Colonic mucosa (tissue), 4 donors: ENCODE measurements around the gene ZFP36L2. TPM values are rescaled to one million over a fixed set of nuclear protein-coding genes. Genes with fewer than 3 reads are reported as not detected.

Experiments
- DNase-seq: peaks from one replicate; pipeline ENCODE4 v3.0.0-alpha.2; 2020
- H3K27ac ChIP-seq: fragments of 200-600 bp; one replicate; pipeline ENCODE4 v1.8.0; 2021
- H3K27me3 ChIP-seq: fragments of 200-600 bp; one replicate; pipeline ENCODE4 v1.8.0; 2021
- H3K36me3 ChIP-seq: fragments of 200-600 bp; one replicate; pipeline ENCODE4 v1.8.0; 2021
- H3K4me1 ChIP-seq: fragments of 200-600 bp; one replicate; pipeline ENCODE4 v1.8.0; 2021; ENCODE audit warnings: mild to moderate bottlenecking
- H3K4me3 ChIP-seq: fragments of 200-600 bp; one replicate; pipeline ENCODE4 v1.8.0; 2021
- H3K9ac ChIP-seq, 2 donors: one replicate each; pipeline ENCODE4 v1.7.0; 2013; ENCODE audit warnings: control low read depth in 2 of 2, low read depth in 2 of 2, low read length in 2 of 2
- H3K9me3 ChIP-seq: fragments of 200-600 bp; one replicate; pipeline ENCODE4 v1.8.0; 2021
- CTCF ChIP-seq: fragments of 200-600 bp; IDR thresholded peaks from one replicate; pipeline ENCODE4 v1.8.0; 2022; ENCODE audit warnings: antibody characterized with exemption, mild to moderate bottlenecking
- intact Hi-C: fragments of 100-400 bp; cut with DNase I; formaldehyde crosslinking; loops from one replicate; pipeline ENCODE4 v1.14.1; 2022
- total RNA-seq, 2 donors: library from RNA; stranded (reverse); fragmentation: NEBNext Ultra II Directional in 1 of 2; extraction: Animal tissue kit (Norgen Biotek cat#: 25700) in 1 of 2; gene quantifications; one replicate each; pipeline ENCODE4 v1.2.1, GENCODE V29; 2021
- donor health status: healthy.
- donor health status: DM: no; HTN: no; CAD: no.
- donor health status: DM: no; HTN: no; CAD: no.

The ZFP36L2 gene
- total RNA-seq, 2 donors from 2014 or later: 166 to 205 TPM

DNA sequence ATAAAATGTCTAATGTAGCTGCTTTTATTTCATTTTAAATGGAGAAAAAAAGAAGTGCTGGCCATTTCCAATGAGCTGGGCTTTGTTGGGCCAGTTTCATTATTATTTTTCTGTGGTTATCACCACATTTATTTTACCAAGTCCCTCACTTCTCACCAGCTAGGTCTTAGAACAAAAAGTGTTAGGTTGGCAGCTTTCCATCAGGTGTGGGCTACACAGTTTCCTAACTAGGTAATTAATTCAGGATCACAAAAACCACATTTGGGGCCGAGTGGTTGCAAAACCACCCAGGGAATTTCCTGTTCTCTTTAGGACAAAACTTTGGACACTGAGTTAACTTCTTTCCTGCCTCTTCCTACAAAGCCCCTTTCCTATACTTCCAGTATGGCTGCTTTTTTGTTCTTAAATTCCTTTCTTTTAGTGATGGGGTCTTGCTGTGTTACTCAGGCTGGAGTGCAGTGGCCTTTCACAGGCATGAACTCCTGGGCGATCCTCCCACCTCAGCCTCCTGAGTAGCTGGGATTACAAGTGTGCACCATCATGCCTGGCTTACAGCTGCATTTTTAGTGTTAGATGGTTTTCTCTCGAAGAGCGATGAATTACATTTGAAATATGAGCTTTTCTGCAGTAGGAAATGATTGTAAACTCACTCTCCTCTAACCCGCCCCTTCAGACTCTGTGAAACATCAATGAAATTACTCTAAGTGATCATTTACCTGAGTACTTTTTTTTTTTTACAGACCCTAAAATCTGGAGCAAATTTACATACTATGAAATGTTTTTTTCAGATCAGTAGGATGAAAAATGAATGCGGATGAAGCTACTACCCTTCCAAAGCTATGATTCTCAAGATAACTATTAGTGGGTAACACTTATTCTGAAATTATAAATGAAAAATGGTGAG is 2.6 kb upstream of the ZFP36L2 start:
- intact Hi-C loops: loop anchor here (2.0 to 5.0 kb wide), 4 partner anchors 98 to 282 kb away; no protein-coding TSS in a partner anchor
- no peak overlapping the region for H3K4me3 ChIP-seq
- peaks cover 13% of the 10 kb centered on the region for H3K36me3 ChIP-seq
- peaks cover 14% of the 10 kb centered on the region for H3K4me1 ChIP-seq
- no peak for TF ChIP-seq CTCF
- no peak for DNase-seq
- H3K27ac ChIP-seq: peak overlapping the region; percentile 97
- no peaks in the 10 kb centered on the region for H3K27me3 ChIP-seq
- H3K9me3 ChIP-seq: no peaks in the 10 kb centered on the region
- H3K9ac ChIP-seq: peak overlapping the region in 1 of 2 donors; percentile 100

- Histone ChIP-seq H3K9me3 (no peaks in the 10 kb centered on the region), H3K4me3 (peak overlapping the region; percentile 88), H3K9ac (peak overlapping the region; percentile 4 to 100), H3K27ac (peak overlapping the region; percentile 97), H3K27me3 (no peaks in the 10 kb centered on the region), H3K4me1 (peaks cover 14% of the 10 kb centered on the region), H3K36me3 (peaks cover 13% of the 10 kb centered on the region)
- DNase-seq: peak; percentile 32
- no peak for TF ChIP-seq CTCF
- intact Hi-C loops: loop anchor here (2.0 to 5.0 kb wide), 4 partner anchors 98 to 281 kb away; no protein-coding TSS in a partner anchor
Observed at GRCh38 chr2:43228321-43228751, 1.9 kb upstream of the ZFP36L2 start.

DNA sequence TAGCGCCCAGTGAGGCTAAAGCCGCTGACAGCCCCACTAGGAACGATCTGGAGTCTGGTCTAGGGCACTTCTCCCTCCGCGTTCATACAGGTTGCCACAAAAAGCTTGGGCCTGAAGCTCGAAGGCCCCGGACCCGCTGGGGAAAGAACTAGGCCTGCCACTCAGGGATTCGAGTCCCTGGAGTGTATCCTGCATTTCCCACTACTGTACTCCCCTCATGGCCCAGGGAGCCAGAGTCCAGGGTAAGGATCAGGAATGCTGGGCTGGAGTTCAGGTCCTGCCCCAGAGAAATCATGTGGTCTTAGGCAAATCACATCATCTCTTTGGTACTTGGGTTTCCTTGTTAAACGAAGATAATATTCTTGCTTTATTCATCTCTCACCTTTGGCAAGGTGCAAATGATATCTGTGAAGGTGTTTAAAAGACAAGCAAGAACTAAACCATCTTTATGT is 1.4 kb upstream of the ZFP36L2 start:
- TF ChIP-seq CTCF: peak; percentile 0
- Histone ChIP-seq H3K4me3 (peak overlapping the region; percentile 88), H3K27ac (peak overlapping the region; percentile 97), H3K4me1 (peaks cover 14% of the 10 kb centered on the region), H3K9ac (peak overlapping the region; percentile 96 to 100), H3K27me3 (no peaks in the 10 kb centered on the region), H3K36me3 (peaks cover 13% of the 10 kb centered on the region), H3K9me3 (no peaks in the 10 kb centered on the region)
- intact Hi-C loops: loop anchor here (2.0 to 5.0 kb wide), 5 partner anchors 65 to 281 kb away; no protein-coding TSS in a partner anchor
- no peak for DNase-seq

DNA sequence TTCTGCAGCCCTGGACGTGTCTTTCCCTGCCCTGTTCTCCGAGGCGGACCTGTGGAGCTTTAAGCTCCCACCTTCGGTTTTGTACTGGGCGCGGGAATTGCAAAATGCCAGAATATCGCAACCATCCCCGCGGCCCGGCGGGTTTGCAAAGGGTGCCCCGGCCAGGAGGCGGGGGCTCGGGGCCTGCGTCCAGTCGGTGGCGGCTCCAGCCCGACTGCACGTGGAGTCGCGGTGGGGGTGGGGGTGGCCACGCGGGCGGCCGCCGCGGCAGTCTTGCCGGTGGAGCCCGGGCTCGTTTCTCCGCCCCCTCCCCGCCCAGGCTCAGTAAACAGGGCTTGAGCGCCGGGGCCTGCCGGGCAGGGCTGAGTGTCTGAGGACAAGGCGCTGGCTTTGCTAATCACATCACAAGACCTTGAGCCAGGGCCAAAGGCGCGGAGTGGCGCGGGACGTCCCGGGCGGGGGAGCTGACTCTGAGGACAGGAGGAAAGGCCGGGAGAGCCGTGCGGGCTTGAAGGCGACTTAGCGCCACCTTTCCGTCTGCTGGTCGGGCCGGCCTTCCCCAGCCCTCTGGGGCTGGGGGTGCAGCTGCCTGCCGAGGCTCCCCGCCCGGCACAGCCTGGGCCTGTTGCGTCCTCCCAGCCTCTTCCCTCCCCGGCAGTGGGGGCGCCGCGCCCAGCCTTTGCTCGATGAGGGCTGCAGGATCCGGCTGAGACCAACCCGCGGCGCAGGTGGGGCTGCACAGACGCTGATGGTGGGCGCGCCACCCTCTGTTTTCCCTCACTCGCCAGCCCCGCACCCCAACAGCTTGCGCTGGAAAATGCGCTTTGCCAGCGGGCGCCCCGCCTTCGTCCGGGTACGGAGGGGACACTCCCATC is 786 bp upstream of the ZFP36L2 start:
- Histone ChIP-seq H3K4me1 (peaks cover 14% of the 10 kb centered on the region), H3K36me3 (peaks cover 13% of the 10 kb centered on the region), H3K9ac (peak overlapping the region; percentile 96 to 100), H3K27me3 (no peaks in the 10 kb centered on the region), H3K27ac (peak overlapping the region; percentile 97), H3K4me3 (peak overlapping the region; percentile 88), H3K9me3 (no peaks in the 10 kb centered on the region)
- peak; percentile 97 for DNase-seq
- intact Hi-C loops: loop anchor here (2.0 to 5.0 kb wide), 3 partner anchors 64 to 280 kb away; no protein-coding TSS in a partner anchor
- TF ChIP-seq CTCF: peak; percentile 12
